GM12878 (cell line): ENCODE data around the gene CFAP54.

Experiments used
- CEBPZ ChIP-seq: fragments of 150-350 bp; IDR thresholded peaks from 2 replicates; pipeline ENCODE4 v1.6.1; 2016; ENCODE audit warnings: low read depth, low read length
- FOXM1 ChIP-seq: IDR thresholded peaks from 2 replicates; pipeline ENCODE4 v1.6.1; 2012; ENCODE audit warnings: low read depth, mild to moderate bottlenecking, inconsistent platforms, low read length, moderate library complexity
- JUND ChIP-seq: IDR thresholded peaks from 2 replicates; pipeline ENCODE4 v1.6.1; 2012; ENCODE audit warnings: low read depth, mild to moderate bottlenecking, low read length, improper control_type of control experiment, moderate library complexity
- POLR2AphosphoS5 ChIP-seq: IDR thresholded peaks from 2 replicates; pipeline ENCODE4 v1.6.1; 2011; ENCODE audit warnings: mild to moderate bottlenecking, low read length, inconsistent platforms
- RB1 ChIP-seq: fragments of 450-650 bp; formaldehyde crosslinking; IDR thresholded peaks from 2 replicates; pipeline ENCODE4 v1.6.1; 2017; ENCODE audit warnings: mild to moderate bottlenecking, borderline replicate concordance
- REST ChIP-seq: IDR thresholded peaks from 2 replicates; pipeline ENCODE4 v1.6.1; 2012; ENCODE audit warnings: mild to moderate bottlenecking, low read depth, low read length
- RFX5 ChIP-seq: IDR thresholded peaks from 2 replicates; pipeline ENCODE4 v1.6.1; 2011; ENCODE audit warnings: low read depth, low read length, improper control_type of control experiment
- SMC3 ChIP-seq: IDR thresholded peaks from 2 replicates; pipeline ENCODE4 v1.6.1; 2011; ENCODE audit warnings: low read length, improper control_type of control experiment, borderline replicate concordance
- SRF ChIP-seq, 2 experiments: IDR thresholded peaks; 2 replicates each; pipeline ENCODE4 v1.6.1; 2011; ENCODE audit warnings: low read depth in 2 of 2, low read length in 2 of 2, mild to moderate bottlenecking in 1 of 2, moderate library complexity in 1 of 2
- USF1 ChIP-seq: IDR thresholded peaks from 2 replicates; pipeline ENCODE4 v1.6.1; 2011; ENCODE audit warnings: borderline replicate concordance, low read depth, mild to moderate bottlenecking, moderate library complexity, mixed read lengths, low read length; ENCODE audit not compliant: insufficient read depth; ENCODE audit errors: extremely low read length
- YY1 ChIP-seq: IDR thresholded peaks from 2 replicates; pipeline ENCODE4 v1.6.1; 2011; ENCODE audit warnings: low read depth, mild to moderate bottlenecking, low read length
- TF ChIP-seq, protein P1 (sequence below), 3 experiments: IDR thresholded peaks in 2 of 3; conservative IDR thresholded peaks in 1 of 3; 2 replicates each; pipeline ENCODE4 v1.5.1; 2011; ENCODE audit warnings: low read depth in 3 of 3, low read length in 3 of 3, mild to moderate bottlenecking in 3 of 3, control low read depth in 2 of 3, moderate library complexity in 2 of 3, inconsistent platforms in 1 of 3, mixed read lengths in 1 of 3; ENCODE audit not compliant: control insufficient read depth in 2 of 3, insufficient read depth in 1 of 3; ENCODE audit errors: extremely low read depth in 1 of 3

GRCh38 chr12:96912261-96912660, 422.9 kb downstream of the CFAP54 start:
- no peak for TF ChIP-seq FOXM1
- TF ChIP-seq SMC3, result no peak
- no peak for TF ChIP-seq POLR2AphosphoS5
- no peak for TF ChIP-seq RFX5
- TF ChIP-seq, protein P1, sequence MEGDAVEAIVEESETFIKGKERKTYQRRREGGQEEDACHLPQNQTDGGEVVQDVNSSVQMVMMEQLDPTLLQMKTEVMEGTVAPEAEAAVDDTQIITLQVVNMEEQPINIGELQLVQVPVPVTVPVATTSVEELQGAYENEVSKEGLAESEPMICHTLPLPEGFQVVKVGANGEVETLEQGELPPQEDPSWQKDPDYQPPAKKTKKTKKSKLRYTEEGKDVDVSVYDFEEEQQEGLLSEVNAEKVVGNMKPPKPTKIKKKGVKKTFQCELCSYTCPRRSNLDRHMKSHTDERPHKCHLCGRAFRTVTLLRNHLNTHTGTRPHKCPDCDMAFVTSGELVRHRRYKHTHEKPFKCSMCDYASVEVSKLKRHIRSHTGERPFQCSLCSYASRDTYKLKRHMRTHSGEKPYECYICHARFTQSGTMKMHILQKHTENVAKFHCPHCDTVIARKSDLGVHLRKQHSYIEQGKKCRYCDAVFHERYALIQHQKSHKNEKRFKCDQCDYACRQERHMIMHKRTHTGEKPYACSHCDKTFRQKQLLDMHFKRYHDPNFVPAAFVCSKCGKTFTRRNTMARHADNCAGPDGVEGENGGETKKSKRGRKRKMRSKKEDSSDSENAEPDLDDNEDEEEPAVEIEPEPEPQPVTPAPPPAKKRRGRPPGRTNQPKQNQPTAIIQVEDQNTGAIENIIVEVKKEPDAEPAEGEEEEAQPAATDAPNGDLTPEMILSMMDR (IDR thresholded peaks at IDR 0.05 in 2 of 3, conservative IDR thresholded peaks at IDR 0.05 in 1 of 3; ENCODE audit: control insufficient read depth in 2 of 3, extremely low read depth in 1 of 3, insufficient read depth in 1 of 3, low read depth in 3 of 3, low read length in 3 of 3), result no peak
- no peak for TF ChIP-seq SRF (IDR thresholded peaks at IDR 0.05; ENCODE audit: low read depth in 2 of 2, low read length in 2 of 2)
- no peak for TF ChIP-seq CEBPZ
- TF ChIP-seq YY1, result no peak
- TF ChIP-seq RB1, result no peak
- TF ChIP-seq USF1, result no peak
- no peak for TF ChIP-seq JUND
- no peak for TF ChIP-seq REST
